Epithelial cell of prostate (primary cell): ENCODE data around the gene MAD1L1.
A peak's percentile ranks its signal among the peaks of the same experiment; 100 is the strongest.

Experiments used
- DNase-seq: peaks from one replicate; pipeline ENCODE4 v3.0.0-alpha.2; 2011; ENCODE audit warnings: low read depth, low spot score
- H3K27ac ChIP-seq: fragments of 450-650 bp; 2 replicates; pipeline ENCODE4 v1.5.1; 2017; ENCODE audit warnings: mild to moderate bottlenecking

MAD1L1 gene

DNA sequence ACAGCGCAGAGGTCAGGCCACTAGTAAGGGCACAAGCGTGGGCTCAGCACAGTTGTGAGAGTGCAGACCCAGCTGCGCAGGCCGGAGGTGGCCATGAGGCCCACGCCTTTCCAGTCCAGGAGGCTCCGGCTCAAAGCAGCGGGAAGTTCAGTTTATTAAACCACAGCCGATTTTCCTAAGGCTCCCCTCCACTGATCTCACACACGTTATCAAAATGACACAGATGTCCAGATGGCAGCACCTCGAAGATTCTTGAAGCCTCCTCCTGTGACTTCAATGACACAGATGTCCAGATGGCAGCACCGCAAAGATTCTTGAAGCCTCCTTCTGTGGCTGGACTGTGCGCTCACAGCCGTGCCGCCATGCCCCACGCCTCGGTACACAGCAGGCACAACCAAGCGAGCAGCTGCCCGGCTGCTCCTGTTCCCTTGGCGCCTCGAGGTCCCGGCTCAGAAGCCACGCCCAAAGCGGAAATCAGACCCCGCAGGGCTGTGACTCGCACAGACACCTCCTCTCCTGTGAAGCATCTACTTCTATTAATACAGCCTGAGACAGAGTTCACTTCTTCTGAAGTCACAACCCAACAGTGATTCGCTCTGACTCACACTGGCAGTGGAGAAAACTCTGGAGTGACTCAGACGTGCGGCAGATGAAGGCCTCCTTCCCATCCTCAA lies 122.7 kb downstream of the MAD1L1 start:
- peak; percentile 70 for DNase-seq

DNA sequence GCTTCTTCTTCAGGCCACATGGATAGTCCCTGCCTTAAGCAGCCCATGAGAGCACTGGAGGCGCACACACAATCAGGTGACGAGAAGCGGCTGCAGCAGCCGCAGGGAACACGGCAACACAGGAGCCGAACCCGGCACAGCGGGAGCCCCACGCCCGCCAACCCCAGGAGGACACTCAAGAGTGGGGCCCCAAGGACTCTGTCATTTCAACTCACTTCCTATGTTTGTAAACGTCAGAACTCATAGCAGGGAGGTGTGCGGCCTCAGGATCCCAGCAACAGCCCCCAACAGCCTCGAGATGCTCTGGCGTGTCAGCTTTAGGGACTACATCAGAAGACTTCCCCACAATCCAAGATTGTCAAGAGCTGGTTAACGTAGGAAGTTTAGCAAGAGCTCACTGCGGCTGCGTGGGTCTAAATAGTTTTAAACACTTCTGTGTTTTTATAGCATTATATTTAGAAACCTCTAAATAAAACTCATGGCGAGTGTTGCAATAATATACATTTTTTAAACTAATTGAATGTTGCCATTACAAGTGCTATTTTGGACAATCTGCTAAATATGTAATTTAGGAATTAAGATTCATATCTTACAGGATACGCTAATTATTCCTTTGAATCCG lies 123.4 kb downstream of the MAD1L1 start:
- H3K27ac ChIP-seq = no peak overlapping the region
- no peak for DNase-seq

More for the DNA sequence above, 122.7 kb downstream of the MAD1L1 start:
- no peak overlapping the region for H3K27ac ChIP-seq

DNA sequence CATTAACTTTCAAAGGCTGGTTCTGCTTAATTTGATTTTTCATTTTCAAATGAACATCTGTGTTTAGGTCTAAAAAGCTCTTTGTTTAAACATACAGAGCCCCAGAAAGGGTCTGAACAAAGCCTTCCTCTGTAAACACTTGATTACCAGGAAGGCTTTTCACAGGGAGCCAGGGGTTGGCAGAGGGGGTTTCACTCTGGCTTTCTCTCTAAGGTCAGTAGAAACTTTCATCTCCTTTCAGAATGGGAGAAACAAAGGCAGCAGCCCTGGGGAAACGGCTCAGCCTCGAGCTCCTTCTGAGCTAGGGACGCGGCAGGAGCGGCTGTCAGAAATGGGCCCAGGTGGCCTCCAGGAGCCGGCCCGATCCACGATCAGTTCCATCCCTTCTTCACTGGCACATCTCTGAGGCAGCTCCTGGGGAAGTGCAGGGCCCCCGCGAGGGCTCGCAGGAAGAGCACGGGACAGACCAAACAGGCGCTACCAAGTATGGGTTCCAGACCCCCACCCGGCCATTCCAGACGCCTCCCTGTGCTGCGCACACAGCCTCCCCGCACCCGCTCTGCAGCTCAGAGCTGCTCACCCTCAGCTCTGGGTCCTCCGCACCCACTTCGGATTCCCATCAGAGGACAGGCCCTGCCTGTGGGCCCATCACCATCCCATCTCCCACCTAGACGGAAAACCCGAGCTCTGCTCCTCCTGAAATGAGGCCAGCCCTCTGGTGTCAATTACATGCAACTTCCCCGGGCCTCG lies 124.1 kb downstream of the MAD1L1 start:
- no peak overlapping the region for H3K27ac ChIP-seq
- DNase-seq = no peak

DNA sequence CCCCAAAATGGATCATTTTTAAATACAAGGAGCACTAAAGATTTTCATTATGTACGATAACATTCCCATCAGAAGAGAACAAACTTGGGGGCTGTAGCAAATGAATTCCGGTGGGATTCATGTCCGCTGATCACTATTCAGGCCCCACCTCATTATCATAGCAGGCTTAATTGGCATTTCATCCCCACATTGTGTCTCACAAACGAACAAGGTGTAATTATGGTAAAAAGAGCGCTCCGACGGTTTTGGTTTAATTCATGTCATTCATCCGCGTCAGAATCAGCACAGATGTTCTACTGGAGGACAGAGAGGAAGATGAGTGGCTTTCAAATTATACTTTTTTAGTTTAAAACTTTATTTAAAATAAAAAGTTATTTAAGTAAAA lies 124.7 kb downstream of the MAD1L1 start:
- DNase-seq = no peak
- H3K27ac ChIP-seq = no peak overlapping the region

DNA sequence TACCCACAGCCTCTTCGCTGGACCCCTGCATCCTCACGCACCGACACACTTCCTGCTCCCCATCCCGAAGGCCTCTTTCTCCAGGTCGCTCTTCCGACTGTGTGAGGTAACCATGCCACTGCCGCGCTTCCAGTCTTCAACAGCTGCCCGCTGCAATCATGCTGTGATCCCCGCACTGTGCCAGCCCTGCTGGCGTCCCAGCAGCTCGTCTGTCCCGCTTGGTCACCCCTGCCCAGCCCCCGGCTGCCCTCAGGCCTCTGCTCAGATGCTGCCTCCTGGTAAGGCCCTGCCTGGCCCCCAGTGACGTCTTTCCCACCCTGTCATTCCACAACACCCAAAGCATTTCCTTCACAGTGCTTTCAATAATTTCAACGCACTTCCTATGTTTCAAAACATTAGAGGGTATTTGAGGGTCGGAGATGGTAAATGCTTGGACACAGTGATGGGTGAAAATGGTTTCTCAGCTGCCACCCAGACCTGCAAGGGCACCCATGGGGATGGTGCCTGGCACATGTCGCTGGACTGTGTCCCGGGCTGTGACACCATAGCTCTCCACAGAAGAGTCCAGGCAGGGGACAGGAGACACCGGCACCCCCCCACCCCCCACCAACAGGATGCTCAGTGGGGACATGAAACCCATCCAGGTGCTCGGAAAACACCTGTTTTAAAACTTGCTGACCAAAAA lies 125.2 kb downstream of the MAD1L1 start:
- no peak overlapping the region for H3K27ac ChIP-seq
- DNase-seq = no peak

DNA sequence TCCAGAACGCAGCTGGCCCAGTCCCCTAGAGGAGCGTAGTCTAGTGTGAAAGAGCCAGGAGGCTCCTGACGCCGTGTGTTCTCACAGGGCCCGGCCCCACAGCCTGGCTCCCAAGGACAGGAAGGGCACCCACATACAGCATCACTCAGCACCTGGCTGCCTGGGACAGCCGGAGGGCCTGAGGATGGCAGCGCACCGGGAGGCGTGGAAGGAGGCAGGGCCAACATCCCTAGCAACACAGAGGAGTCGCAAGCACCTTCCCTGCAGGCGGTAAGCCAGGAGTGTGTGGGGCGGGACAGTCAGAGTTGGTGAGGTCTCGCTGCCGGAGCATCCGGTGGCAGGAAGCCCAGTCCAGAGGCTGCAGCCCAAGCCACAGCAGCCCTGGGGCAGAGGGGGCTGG lies 125.8 kb downstream of the MAD1L1 start:
- DNase-seq = peak; percentile 48
- H3K27ac ChIP-seq = no peak overlapping the region

DNA sequence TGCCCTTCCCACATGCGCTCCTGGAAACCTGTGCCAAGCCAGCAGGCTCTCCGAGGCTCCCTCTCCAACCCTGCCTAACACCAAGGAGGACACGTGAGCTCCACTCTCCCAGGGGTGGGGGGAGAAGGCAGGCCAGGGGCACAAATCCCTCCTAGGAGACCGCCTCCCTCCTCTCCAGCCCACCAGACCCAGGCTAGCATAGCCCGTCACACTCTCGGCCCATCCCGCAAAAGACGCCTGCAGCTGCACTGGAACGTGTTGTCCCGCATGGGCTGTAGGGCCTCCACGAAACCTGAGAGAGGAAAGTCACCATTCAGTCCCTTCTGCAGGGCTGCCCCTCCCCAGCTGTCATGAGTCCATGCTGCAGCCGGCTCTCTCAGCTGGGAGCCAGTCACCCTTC lies 126.3 kb downstream of the MAD1L1 start:
- no peak for DNase-seq
- no peak overlapping the region for H3K27ac ChIP-seq

DNA sequence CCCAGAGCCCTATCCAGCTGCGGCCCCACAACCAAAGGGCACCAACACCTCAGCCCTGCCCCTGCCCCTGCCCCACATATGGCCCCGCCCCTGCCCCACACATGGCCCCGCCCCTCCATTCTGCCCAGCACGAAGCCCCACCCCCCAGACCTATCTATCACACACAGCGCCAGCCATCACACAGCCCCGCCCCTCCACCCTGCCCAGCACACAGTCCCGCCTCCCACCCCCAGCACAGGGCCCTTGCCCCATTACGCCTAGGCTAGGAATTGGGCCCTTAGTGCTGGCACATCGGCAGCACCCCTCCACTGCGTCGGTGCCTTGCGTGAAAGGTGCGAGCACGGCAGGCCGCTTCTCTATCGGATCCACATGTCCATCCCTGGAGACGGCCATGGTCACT lies 126.8 kb downstream of the MAD1L1 start:
- no peak for DNase-seq
- H3K27ac ChIP-seq = no peak overlapping the region

DNA sequence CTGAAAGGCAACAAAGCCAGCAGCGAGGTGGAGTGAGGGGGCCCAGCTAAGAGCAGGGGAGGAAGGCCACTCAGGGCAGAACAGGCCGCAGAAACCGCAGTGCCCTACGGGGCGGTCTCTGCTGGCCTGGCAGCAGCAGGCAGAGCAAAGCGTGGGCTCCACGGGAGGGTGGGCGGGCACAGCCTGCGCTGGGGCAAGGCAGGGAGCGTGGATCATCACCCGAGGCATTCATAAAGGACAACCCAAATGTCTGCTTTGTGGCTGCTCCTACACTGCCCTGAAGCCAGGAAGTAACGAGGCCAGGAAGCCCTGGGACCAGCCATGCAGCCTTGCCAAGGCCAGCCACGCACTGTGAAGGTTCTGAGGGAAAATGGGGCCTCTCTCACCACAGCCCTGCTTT lies 127.5 kb downstream of the MAD1L1 start:
- DNase-seq = no peak
- H3K27ac ChIP-seq = no peak overlapping the region

DNA sequence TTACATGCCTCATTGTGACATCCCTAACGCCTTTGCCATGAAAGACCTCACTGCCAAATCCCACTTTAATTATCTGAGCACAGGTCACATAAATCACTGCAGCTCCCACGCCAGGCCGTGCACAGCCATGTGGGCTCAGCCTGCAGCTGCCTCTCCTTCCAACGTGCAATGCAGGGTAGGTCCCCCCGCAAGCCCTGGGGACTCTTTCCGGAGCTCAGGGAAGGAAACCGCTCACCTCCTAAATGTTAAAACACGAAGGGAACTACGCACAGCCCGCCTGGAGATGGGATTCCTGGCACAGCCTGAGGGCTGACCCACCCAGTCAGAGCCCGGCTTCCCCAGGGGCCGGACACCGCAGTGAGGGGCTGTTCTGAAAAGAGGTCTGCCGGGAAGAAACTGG lies 128.0 kb downstream of the MAD1L1 start:
- no peak overlapping the region for H3K27ac ChIP-seq
- no peak for DNase-seq

DNA sequence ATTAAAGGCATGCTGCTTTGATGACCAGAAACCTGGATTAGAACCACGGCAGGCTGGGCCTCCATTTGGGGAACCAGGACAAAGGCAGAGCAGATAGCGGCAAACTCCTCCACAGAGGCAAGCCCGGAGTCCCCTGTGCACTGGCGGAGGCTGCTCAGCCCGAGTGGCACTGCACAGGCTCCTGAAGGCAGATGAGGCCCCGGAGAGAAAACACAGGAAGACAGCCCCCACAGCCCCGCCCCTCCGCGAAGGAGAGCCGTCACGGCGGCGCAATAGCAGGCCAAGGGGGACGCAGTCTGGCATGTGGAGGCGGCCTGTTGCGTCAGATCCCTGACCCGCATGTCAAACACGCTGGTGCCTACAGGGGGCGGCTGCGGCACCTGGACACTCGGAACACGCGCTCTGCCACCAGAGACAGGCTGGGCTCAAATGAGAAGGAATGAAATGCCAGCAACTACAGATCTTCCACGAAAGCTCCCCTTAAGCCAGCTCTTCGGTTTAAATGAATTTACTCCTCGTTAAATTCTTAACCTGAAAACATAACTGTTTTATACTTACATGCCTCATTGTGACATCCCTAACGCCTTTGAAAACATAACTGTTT lies 128.5 kb downstream of the MAD1L1 start:
- H3K27ac ChIP-seq = no peak overlapping the region
- DNase-seq = no peak

DNA sequence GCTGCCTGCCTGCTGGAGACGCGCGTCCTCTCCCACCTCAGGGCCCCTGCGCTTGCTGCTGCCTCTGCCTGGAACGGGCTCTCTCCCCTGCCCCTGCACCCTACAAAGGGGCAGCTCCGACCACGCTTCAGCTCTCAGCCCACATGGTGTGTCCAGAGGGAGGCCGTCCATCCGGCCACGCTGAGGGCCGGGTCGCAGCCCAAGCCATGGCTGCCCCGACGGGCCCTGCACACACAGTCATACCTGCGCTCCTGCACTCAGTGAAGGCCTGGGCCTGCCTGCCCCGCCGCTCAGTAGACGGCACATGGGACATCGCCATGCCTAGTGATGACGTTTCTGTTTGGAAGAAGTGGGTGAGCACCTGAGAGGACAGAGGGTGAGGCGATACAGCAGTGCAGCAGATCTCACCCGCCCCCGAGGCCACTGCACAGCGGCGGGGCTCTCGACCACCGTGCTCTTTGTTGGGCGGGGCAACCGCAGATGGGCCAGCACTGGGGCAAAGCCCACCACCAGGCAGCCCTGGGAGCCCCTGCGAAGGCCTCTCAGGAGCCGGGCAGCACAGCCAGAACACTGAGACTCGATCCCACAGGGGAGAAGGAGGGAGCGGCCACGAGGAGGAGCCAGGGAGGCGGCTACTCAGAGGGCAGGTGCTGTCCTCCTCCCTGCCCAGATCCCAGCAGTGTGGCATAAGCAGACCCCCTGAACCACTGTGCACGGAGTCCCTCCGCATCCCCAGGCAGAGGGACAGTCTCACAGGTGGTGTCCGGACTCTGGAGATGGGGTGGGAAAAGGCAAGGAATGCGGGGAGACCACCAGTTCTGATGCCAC lies 129.5 kb downstream of the MAD1L1 start:
- DNase-seq = no peak
- no peak overlapping the region for H3K27ac ChIP-seq

DNA sequence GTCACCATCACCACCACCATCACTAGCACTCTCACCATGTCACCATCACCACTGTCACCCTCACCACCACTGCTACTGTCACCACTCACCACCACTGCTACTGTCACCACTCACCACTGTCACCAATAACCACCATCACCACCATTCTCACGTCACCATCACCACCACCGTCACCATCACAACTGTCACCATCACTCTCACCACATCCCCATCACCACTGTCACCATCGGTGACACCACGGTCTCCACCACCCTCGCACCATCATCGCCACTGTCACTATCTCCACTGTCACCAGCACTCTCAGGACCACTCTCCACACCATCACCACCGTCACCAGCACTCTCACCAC lies 130.4 kb downstream of the MAD1L1 start:
- no peak overlapping the region for H3K27ac ChIP-seq
- DNase-seq = no peak

DNA sequence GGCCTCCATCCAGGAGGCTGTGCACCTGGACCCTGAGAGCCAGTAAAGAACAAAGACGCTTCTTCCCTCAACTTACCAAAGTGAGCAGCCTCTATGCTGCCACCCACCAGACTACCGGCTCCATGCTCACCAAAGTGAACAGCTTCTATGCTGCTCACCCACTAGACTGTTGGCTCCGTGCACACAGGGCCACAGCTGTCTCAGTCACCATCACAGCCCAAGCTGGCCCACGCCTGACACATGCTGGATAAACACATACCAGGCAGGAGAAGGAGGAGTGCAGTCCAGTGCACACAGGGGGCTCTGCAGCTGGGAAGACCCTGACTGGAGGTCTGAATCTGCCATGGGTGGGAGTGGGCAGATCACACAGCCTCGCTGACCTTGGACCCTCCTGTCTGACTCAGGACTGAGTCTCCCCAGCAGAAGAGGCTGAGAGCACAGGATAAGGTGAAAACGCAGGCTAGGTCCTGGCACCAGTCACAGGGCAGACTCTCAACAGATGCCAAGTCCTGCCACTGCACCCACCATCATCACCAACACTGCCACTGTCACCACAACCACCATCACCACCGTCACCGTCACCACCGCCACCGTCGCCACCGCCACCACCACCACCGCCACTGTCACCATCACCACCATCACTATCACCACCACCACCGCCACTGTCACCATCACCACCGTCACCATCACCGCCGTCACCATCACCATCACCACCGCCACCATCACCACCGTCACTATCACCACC lies 130.9 kb downstream of the MAD1L1 start:
- H3K27ac ChIP-seq = no peak overlapping the region
- no peak for DNase-seq

DNA sequence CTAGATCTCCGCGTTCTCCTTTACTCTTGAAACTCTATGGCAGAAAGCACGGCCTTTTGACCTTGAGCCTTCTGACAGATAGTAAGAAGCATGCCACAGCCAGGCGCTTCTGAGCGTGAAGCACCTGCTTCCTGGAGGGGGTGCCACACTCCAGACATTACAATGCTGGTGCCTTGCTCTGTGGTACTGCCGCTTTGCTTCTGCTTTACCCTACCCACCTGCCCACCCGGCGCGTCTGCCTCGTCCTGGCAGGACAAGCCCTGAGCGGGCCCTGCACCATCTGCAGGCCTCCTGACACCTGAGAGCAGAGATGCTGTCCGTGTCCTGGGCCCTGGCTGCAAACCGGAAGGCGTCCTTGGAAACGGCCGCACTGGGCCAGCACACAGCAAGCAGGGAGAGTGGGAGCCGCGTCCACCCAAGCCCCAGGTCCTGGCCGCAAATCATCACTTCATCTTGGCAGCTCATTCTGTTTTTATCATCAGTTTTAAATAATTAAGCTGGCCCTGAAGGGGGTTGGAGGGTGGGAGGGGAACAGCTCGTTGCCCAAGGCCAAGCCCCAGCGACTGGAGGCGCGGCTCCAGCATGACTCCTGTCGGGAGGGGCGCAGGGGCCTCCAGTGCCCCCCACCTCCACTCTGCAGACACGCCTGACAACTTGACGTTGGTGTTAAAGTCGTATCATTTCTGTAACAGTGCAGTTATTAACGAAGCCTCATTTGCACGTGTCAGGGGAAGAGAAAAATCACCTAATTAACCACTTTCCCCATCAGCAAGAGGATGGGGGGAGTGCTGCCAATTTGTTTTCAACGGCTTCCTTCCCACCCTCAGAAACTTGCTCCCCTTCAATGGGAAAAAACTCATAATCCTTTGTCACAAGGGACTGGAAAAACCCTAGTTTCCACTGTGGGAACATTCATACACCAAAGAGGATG lies 132.2 kb downstream of the MAD1L1 start:
- DNase-seq = no peak
- no peak overlapping the region for H3K27ac ChIP-seq

DNA sequence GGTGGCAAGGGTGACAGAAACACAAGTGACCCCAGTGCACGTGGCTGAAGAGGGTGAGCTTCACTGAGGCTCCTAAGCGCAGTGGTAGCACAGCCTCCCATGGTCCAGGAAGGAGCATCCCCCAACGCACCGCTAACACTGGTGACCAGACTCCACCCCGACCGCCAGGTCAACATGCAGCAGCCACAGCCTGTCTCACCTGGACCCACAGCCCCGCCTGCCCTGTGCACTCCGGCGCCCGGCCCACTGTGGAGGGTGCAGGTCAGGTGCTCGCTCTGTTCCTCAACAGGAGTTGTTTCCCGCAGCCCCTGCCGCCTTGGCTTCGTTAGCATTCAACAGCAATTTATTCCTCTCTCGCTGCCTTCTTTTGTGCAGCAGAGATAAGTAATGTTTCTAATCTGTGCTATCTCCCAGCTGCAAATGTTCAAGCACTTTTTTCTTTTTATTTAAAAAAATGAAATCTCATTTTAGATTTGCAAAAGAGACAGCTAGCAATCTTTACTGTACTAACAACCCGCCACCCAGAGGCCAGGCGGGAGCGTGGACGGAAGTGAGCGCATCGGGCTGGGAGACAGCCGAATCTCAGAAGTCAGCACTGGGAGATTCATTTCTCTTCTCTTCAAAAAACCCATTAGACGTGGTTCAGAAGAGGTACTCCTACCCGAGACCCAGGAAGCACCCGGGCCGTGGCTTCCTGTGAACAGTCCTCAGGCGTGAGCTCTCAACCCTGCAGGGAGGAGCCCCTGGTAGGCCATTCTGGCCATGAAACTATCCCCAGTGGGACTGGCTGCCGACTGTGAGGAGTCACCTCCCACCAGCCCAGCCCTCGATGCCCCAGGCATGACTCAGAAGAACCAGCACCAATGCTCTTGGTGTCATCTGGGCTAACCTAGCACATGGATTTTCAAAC lies 133.4 kb downstream of the MAD1L1 start:
- no peak for DNase-seq
- no peak overlapping the region for H3K27ac ChIP-seq

DNA sequence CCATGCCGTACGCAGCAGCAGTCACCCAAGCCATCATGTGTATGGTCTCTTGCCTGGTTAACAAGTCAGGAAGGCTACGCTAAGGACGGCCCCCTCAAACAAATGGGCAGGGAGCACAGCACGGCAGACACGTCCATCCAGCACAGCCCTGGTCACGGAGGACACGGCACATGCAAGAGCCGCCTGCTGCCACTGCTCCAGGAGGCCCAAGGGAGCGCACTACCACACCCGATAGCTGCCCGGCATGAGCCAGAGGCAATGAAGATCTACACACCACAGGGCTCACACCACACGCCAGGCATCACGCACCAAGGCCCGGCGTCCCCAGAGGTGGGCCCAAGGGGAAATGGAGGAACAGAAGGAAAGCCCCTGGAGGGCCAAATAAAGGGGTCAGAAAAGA lies 134.2 kb downstream of the MAD1L1 start:
- no peak for DNase-seq
- no peak overlapping the region for H3K27ac ChIP-seq
